Activated CD4-positive, alpha-beta T cell treated with anti-CD3 and anti-CD28 coated beads, Interleukin-2, amount 50 U/mL, for 16 hours (primary cell): ENCODE measurements around the gene STON2.

Source experiments
- DNase-seq: peaks from one replicate; pipeline ENCODE4 v3.0.0-alpha.2; 2020

The STON2 gene

GRCh38 chr14:81418057-81418790 is 18.1 kb upstream of the STON2 start:
- no peak for DNase-seq

- DNase-seq: no peak
Observed at GRCh38 chr14:81416981-81417380, 16.9 kb upstream of the STON2 start.

DNA sequence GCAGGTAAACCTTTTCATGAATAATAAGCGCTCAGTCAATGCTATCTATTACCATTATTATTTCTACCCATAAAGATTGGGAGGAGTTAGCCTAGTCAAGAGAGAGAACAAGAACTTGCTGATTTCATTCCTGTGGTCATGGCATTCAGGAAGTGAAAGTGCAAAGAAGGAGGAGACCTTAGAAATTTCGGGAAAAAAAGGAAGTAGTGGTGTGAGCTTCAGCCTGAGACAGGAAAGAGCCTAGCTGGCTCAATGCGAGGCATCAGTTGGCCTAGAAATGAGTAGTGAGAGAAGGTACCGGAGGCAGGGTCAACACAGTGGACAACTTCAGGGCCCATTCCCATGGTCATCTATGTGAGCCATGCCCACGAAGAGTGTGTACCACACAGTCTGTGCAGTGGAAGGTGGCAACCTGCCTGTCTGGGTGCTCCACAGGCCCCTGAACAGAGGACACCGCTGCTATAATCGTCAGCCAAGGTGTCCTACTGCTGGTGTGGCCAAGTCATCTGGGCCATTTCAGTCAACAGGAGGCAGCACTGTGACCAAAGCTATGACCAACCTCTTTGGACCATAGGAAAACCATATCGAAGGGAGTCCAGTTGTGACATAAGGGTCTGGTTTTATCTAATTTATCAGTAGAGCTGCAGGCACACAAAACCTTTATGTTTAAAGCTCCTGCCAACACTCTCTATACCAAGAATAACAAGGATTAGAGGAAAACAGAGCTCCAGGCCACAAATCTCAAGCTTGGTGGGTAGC is 16.2 kb upstream of the STON2 start:
- no peak for DNase-seq

GRCh38 chr14:81415781-81416180 is 15.7 kb upstream of the STON2 start:
- DNase-seq: no peak

GRCh38 chr14:81414123-81414522 is 14.0 kb upstream of the STON2 start:
- no peak for DNase-seq

GRCh38 chr14:81412779-81413178 is 12.7 kb upstream of the STON2 start:
- no peak for DNase-seq

- no peak for DNase-seq
Observed at GRCh38 chr14:81408595-81408994, 8.5 kb upstream of the STON2 start.

GRCh38 chr14:81406863-81407262 is 6.7 kb upstream of the STON2 start:
- DNase-seq: no peak

GRCh38 chr14:81402123-81402495 is 2.0 kb upstream of the STON2 start:
- peak; percentile 9 for DNase-seq

DNA sequence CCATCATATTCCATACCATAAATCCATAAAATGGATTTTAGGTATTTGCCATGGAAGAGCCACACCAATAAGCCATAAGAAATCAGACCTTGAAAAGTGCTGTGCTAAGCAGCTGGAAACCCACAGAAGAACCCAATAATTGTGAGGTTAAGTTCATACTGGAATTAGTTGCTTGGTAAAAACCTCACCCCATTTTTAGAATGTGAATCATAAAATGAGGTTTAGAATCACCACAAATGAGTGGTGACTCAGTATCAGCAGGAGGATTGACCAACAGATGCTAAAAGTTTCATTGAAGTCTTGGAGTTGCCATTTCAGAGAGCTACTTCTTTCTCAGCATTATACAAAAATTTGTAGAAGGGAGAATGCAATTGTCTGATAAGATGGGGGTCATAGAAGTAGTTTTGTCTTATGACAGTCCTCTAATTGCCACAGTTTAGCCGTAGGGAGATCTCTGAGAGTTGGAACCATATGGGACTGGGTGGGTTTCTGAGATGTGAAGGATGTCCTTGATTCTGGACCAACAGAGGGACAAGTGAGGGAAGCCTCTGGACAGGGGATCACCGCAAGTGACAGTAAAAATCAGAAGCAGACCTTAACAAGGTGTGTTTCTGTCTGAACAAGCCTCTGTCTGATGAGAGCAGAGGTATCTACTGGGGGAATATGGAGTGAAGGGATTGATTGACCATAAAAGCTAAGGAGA is 1.4 kb upstream of the STON2 start:
- DNase-seq: peak; percentile 73

DNA sequence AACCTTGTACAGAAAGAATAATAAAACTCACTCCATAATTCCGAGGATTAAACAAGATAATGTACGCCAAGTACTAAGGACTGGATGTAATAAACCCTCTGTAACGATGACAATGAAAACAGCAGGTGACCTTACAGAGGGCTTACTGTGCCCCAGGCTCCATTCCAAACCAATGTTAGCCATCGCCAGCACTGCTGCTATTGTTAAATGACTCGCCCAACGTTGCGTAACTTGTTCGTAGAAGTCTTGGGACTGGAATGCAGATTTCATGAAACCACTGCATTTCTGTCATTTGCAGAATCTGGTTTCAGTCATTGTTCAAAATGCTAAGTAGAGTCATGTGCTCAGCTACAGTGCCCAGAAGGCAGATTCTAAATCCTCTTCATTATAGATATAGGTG is 728 bp upstream of the STON2 start:
- peak; percentile 66 for DNase-seq

DNA sequence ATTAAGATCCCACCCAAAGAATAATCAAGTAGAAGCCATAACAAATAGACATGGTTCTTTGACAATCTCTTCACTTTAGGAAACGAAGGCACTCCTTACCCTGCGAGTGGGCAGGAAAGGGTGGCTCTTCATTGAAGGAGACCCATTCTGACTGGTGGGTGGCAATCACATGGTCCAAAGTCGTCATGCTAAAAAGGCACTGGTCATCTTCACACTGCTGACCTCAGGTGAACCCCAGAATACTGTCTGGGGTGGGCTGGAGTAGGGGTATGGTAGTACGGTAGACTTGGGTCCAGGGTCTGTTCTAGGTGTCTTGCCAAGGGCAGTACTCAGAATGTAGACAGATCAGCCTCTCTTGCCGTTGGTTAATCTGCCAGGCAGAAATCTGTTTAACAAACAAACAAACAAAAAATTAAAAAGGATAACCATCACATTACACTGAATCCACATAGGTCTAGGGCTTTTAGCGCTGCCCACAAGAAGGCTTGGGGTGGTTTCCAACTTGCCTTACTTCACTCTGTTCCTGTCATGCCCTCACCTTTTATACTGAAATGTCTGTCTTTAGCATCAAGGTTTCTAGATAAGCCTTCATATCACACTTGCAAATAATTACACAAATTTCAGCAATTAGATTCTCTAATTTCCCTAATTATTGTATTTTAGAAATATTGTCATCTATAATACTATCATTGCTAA is 1.8 kb downstream of the STON2 start:
- DNase-seq: no peak

DNA sequence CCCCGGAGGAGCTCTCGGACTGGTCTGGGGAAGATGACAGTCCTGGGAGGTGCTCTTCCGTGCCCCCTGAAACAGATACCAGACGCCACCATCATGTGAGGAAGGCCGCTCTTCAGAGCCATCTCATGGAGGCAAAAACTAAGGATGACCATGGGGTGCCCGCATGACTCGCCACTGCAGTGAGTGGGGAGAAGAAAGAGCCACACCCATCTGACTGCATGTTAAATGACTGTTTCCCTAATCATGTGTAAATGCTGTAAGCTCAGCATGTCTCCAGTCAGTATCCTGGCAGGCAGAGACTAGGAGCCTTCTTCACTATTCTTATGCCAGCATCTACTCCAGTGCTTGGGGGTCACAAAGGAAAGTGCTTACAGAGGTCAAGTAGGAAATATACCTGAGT is 4.0 kb downstream of the STON2 start:
- DNase-seq: no peak

GRCh38 chr14:81394739-81395138 is 5.4 kb downstream of the STON2 start:
- no peak for DNase-seq

GRCh38 chr14:81392976-81393643 is 7.0 kb downstream of the STON2 start:
- DNase-seq: no peak

GRCh38 chr14:81392052-81392451 is 8.1 kb downstream of the STON2 start:
- no peak for DNase-seq

DNA sequence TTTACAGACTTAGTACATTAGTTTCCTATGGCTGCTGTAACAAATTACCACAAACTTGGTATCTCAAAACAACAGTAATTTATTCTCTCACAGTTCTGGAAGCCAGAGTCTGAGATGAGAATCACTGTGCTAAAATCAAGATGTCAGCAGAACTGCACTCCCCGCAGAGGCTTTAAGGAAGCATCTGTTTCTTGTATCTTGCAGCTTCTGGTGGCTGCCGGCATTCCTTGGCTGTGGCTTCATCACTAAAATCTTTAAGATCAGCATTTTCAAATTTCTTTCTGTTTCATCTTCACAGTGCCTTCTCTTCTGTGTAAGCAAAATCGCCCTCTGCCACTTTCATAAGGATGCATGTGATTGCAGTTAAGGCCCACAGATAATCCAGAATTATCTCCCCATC is 9.4 kb downstream of the STON2 start:
- DNase-seq: no peak

DNA sequence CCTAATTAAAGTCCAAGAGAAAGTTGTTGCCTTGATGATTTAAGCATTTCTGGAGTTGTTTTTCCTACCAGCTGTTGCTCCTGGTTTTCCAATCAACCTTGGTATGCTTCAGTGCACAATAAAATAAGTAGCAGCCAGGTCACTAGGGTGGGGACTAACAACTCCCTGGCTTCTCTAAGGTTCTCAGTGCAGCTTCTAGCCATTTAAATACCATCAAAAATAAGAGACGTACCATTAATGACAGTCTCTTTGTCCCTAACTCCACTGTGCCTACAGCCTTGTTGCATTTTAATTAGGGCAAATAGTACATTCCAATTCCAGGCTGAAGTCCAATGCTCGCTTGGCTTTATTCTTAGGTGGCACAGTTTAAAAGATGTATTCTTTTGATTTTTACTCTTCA is 11.8 kb downstream of the STON2 start:
- DNase-seq: no peak

- no peak for DNase-seq
Observed at GRCh38 chr14:81386290-81386745, 13.8 kb downstream of the STON2 start.

DNA sequence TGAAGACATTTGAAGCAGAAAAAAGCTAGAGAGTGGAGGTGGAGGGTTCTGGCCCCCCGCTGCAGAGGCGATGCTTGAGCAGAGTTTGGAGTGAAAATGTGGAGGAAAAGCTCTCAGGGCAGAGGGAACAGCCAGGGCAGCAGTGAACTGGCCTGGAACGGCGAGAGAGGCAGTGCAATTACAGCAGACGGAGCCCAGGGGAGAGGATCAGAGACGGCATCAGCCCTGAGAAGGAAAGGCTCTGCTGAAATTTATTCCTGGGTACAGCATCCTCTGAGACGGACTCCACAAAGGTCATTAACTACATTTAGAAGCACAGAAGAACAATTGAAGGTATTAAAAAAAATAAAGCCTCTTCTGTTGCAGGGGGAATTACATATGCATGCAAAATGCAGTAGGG is 14.2 kb downstream of the STON2 start:
- DNase-seq: no peak

DNA sequence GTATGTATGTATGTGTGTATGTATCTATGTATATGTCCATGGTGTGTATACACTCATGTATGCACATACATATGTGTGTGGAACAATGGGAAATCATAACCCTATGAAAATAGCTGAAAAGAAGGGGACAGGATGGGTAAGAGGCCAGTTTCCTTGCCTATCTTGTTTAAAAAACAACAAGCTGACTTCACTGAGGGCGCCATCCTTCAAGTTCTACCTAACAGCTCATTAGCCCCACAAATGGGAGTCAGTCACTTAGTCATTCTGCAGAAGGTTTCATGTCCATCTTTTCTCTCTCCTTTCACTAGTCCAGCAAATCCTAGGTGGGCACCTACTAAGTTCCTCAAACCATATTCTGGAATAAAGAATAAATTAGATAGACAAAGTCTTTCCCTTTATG is 14.7 kb downstream of the STON2 start:
- no peak for DNase-seq

DNA sequence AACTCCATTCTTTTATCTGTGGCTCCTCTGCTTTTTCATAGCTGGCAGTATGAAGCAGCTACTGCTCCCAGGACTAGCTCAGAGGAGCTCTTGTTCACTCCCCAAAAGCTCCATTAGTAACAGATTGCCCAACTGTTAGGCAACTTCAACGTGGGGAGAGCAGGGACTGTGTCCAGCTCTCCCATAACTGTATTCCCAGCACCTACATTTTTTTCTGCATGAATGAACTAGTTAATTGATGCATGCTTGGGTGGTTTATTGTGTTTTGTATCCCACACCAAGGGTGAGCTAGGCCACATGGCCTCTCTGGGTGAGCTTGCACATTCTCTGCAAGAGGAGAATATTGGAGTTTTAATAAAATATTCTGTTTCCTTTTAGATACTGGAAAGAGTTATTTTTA is 15.2 kb downstream of the STON2 start:
- no peak for DNase-seq
